Neural cell (in vitro differentiated cells): ENCODE data around the gene PRKAR1A.
"Not testable (repeated sequence)": the region's sequence is repeated elsewhere in the genome, so short reads cannot be mapped to it uniquely, and the experiment has no call there.

Experiments used
- EP300 ChIP-seq: fragments of 450-650 bp; conservative IDR thresholded peaks from 2 replicates; pipeline ENCODE4 v1.6.1; 2014; ENCODE audit warnings: antibody characterized with exemption, mild to moderate bottlenecking, moderate library complexity; ENCODE audit not compliant: poor library complexity, severe bottlenecking
- EZH2 ChIP-seq: fragments of 200-600, 300-800 bp; shearing (Covaris generic), sonication (generic); IDR thresholded peaks from 2 replicates; pipeline ENCODE4 v1.6.1; 2014; ENCODE audit warnings: antibody characterized with exemption, low read length, borderline replicate concordance, mild to moderate bottlenecking; ENCODE audit not compliant: insufficient read depth, poor library complexity, severe bottlenecking
- MXI1 ChIP-seq: fragments of 450-650 bp; conservative IDR thresholded peaks from 2 replicates; pipeline ENCODE4 v1.6.1; 2014; ENCODE audit warnings: antibody characterized with exemption, mild to moderate bottlenecking; ENCODE audit not compliant: poor library complexity, severe bottlenecking
- POLR2AphosphoS5 ChIP-seq: IDR thresholded peaks from 2 replicates; pipeline ENCODE4 v1.6.1; 2012
- RAD21 ChIP-seq: fragments of 450-650 bp; conservative IDR thresholded peaks from 2 replicates; pipeline ENCODE4 v1.6.1; 2014; ENCODE audit warnings: antibody characterized with exemption, mild to moderate bottlenecking, moderate library complexity
- SMC3 ChIP-seq: fragments of 450-650 bp; conservative IDR thresholded peaks from 2 replicates; pipeline ENCODE4 v1.6.1; 2014; ENCODE audit warnings: antibody characterized with exemption, mild to moderate bottlenecking, moderate library complexity; ENCODE audit not compliant: poor library complexity
- TAF1 ChIP-seq: IDR thresholded peaks from 2 replicates; pipeline ENCODE4 v1.6.1; 2012; ENCODE audit warnings: low read depth
- TF ChIP-seq, protein P1 (sequence below): fragments of 450-650 bp; IDR thresholded peaks from 2 replicates; pipeline ENCODE4 v1.5.1; 2014; ENCODE audit warnings: antibody characterized with exemption, mild to moderate bottlenecking, moderate library complexity; ENCODE audit not compliant: poor library complexity, severe bottlenecking
- TF ChIP-seq, protein P2 (sequence below): IDR thresholded peaks from 2 replicates; pipeline ENCODE4 v1.6.1; 2012; ENCODE audit warnings: borderline replicate concordance

DNA sequence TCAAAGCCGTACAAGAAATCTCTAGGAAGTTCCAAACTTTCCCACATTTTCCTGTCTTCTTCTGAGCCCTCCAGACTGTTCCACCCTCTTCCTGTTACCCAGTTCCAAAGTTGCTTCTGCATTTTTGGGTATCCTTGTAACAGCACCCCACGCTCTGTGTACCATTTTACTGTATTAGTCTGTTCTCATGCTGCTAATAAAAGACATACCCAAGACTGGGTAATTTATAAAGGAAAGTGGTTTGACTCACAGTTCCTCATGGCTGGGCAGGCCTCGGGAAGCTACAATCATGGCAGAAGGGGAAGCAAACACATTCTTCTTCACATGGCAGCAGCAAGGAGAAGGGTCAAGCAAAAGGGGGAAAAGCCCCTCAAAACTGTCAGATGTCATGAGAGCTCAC lies 6.8 kb downstream of the PRKAR1A start:
- TF ChIP-seq, protein P1, sequence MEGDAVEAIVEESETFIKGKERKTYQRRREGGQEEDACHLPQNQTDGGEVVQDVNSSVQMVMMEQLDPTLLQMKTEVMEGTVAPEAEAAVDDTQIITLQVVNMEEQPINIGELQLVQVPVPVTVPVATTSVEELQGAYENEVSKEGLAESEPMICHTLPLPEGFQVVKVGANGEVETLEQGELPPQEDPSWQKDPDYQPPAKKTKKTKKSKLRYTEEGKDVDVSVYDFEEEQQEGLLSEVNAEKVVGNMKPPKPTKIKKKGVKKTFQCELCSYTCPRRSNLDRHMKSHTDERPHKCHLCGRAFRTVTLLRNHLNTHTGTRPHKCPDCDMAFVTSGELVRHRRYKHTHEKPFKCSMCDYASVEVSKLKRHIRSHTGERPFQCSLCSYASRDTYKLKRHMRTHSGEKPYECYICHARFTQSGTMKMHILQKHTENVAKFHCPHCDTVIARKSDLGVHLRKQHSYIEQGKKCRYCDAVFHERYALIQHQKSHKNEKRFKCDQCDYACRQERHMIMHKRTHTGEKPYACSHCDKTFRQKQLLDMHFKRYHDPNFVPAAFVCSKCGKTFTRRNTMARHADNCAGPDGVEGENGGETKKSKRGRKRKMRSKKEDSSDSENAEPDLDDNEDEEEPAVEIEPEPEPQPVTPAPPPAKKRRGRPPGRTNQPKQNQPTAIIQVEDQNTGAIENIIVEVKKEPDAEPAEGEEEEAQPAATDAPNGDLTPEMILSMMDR: not testable (repeated sequence)
- TF ChIP-seq TAF1, POLR2AphosphoS5, EZH2, RAD21, EP300, MXI1, SMC3: not testable (repeated sequence)
- TF ChIP-seq, protein P2, sequence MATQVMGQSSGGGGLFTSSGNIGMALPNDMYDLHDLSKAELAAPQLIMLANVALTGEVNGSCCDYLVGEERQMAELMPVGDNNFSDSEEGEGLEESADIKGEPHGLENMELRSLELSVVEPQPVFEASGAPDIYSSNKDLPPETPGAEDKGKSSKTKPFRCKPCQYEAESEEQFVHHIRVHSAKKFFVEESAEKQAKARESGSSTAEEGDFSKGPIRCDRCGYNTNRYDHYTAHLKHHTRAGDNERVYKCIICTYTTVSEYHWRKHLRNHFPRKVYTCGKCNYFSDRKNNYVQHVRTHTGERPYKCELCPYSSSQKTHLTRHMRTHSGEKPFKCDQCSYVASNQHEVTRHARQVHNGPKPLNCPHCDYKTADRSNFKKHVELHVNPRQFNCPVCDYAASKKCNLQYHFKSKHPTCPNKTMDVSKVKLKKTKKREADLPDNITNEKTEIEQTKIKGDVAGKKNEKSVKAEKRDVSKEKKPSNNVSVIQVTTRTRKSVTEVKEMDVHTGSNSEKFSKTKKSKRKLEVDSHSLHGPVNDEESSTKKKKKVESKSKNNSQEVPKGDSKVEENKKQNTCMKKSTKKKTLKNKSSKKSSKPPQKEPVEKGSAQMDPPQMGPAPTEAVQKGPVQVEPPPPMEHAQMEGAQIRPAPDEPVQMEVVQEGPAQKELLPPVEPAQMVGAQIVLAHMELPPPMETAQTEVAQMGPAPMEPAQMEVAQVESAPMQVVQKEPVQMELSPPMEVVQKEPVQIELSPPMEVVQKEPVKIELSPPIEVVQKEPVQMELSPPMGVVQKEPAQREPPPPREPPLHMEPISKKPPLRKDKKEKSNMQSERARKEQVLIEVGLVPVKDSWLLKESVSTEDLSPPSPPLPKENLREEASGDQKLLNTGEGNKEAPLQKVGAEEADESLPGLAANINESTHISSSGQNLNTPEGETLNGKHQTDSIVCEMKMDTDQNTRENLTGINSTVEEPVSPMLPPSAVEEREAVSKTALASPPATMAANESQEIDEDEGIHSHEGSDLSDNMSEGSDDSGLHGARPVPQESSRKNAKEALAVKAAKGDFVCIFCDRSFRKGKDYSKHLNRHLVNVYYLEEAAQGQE: not testable (repeated sequence)
